DOHH2 (cell line): ENCODE results near the gene STK4.

ENCODE experiments used
- H3F3A ChIP-seq: fragments of 200-600 bp; sonication (generic), shearing (Covaris generic); 2 replicates; pipeline ENCODE4 v1.6.0; 2016; ENCODE audit warnings: antibody characterized with exemption, mild to moderate bottlenecking; ENCODE audit not compliant: control insufficient read depth, insufficient read depth
- H3K27ac ChIP-seq: fragments of 200-600 bp; sonication (generic); 2 replicates; pipeline ENCODE4 v1.5.1; 2014; ENCODE audit warnings: low read depth, mild to moderate bottlenecking, low read length, moderate library complexity
- H3K27me3 ChIP-seq: fragments of 200-600 bp; sonication (generic); 2 replicates; pipeline ENCODE4 v1.6.1; 2014; ENCODE audit warnings: mild to moderate bottlenecking, low read length, mixed read lengths; ENCODE audit not compliant: control insufficient read depth
- H3K36me3 ChIP-seq: fragments of 200-600 bp; sonication (generic); 2 replicates; pipeline ENCODE4 v1.6.1; 2014; ENCODE audit warnings: mild to moderate bottlenecking, low read length, moderate library complexity, mixed read lengths; ENCODE audit not compliant: control insufficient read depth
- H3K4me1 ChIP-seq: fragments of 200-600 bp; sonication (generic); 2 replicates; pipeline ENCODE4 v1.6.1; 2014; ENCODE audit warnings: mild to moderate bottlenecking, low read length, mixed read lengths; ENCODE audit not compliant: control insufficient read depth
- H3K4me2 ChIP-seq: fragments of 200-600 bp; sonication (generic); 2 replicates; pipeline ENCODE4 v1.6.0; 2014; ENCODE audit warnings: mild to moderate bottlenecking, low read length, moderate library complexity
- H3K4me3 ChIP-seq: fragments of 200-600 bp; sonication (generic); 2 replicates; pipeline ENCODE4 v1.5.1; 2014; ENCODE audit warnings: mild to moderate bottlenecking, low read length, mixed read lengths
- H3K79me2 ChIP-seq: fragments of 200-600 bp; sonication (generic); 2 replicates; pipeline ENCODE4 v1.6.1; 2014; ENCODE audit warnings: mild to moderate bottlenecking, low read length, mixed read lengths; ENCODE audit not compliant: control insufficient read depth
- H3K9me2 ChIP-seq: fragments of 200-600 bp; sonication (generic); replicated peaks from 2 replicates; pipeline ENCODE4 v1.6.1; 2014; ENCODE audit warnings: mild to moderate bottlenecking, low read length, mixed read lengths; ENCODE audit not compliant: control insufficient read depth
- H3K9me3 ChIP-seq: fragments of 200-600 bp; sonication (generic); 2 replicates; pipeline ENCODE4 v1.6.1; 2014; ENCODE audit warnings: antibody characterized with exemption, low read length, mixed read lengths; ENCODE audit not compliant: control insufficient read depth, insufficient read depth
- H4K20me1 ChIP-seq: fragments of 200-600 bp; sonication (generic); 2 replicates; pipeline ENCODE4 v1.6.0; 2014; ENCODE audit warnings: low read depth, mild to moderate bottlenecking, antibody characterized with exemption, low read length, moderate library complexity; ENCODE audit not compliant: control insufficient read depth, insufficient read depth
- CTCF ChIP-seq: fragments of 200-600 bp; sonication (generic); IDR thresholded peaks from one replicate; pipeline ENCODE4 v1.5.1; 2014; ENCODE audit warnings: antibody characterized with exemption, mild to moderate bottlenecking, low read depth, low read length; ENCODE audit not compliant: poor library complexity, severe bottlenecking
- EZH2phosphoT487 ChIP-seq: fragments of 200-600 bp; sonication (generic); IDR thresholded peaks from 2 replicates; pipeline ENCODE4 v1.6.1; 2017; ENCODE audit warnings: borderline replicate concordance, mild to moderate bottlenecking, antibody characterized with exemption, low read length, moderate library complexity, mixed read lengths

Gene STK4

GRCh38 chr20:44918342-44918741, 48.0 kb upstream of the STK4 start:
- Histone ChIP-seq H3K9me2 (no peaks in the 10 kb centered on the region), H3F3A (no peaks in the 10 kb centered on the region), H3K36me3 (peaks cover 9% of the 10 kb centered on the region), H3K27ac (no peak overlapping the region), H3K27me3 (no peaks in the 10 kb centered on the region), H3K4me1 (no peaks in the 10 kb centered on the region), H3K4me3 (no peak overlapping the region), H3K79me2 (no peaks in the 10 kb centered on the region), H4K20me1 (no peaks in the 10 kb centered on the region), H3K9me3 (no peaks in the 10 kb centered on the region), H3K4me2 (no peak overlapping the region)
- TF ChIP-seq EZH2phosphoT487 (no peak), CTCF (no peak)

- no peaks in the 10 kb centered on the region for H3K27me3 ChIP-seq
- H3K4me1 ChIP-seq, result no peaks in the 10 kb centered on the region
- H3K9me2 ChIP-seq, result no peaks in the 10 kb centered on the region
- H3K9me3 ChIP-seq, result no peaks in the 10 kb centered on the region
- H3F3A ChIP-seq, result no peaks in the 10 kb centered on the region
- TF ChIP-seq CTCF (no peak), EZH2phosphoT487 (no peak)
- H4K20me1 ChIP-seq, result no peaks in the 10 kb centered on the region
- no peaks in the 10 kb centered on the region for H3K79me2 ChIP-seq
- no peak overlapping the region for H3K4me2 ChIP-seq
- H3K4me3 ChIP-seq, result no peak overlapping the region
- no peak overlapping the region for H3K27ac ChIP-seq
- H3K36me3 ChIP-seq, result peaks cover 4% of the 10 kb centered on the region; the same call in 1 of the 2 replicates
Observed at GRCh38 chr20:44918761-44919160, 47.6 kb upstream of the STK4 start.

GRCh38 chr20:44921447-44921846, 44.9 kb upstream of the STK4 start:
- TF ChIP-seq CTCF (no peak), EZH2phosphoT487 (no peak)
- Histone ChIP-seq H3K4me2 (no peak overlapping the region), H3K27me3 (no peaks in the 10 kb centered on the region), H3K4me1 (no peaks in the 10 kb centered on the region), H3K9me3 (no peaks in the 10 kb centered on the region), H4K20me1 (no peaks in the 10 kb centered on the region), H3K4me3 (no peak overlapping the region), H3K79me2 (no peaks in the 10 kb centered on the region), H3K27ac (no peak overlapping the region), H3K36me3 (peaks cover 4% of the 10 kb centered on the region; the same call in 1 of the 2 replicates), H3K9me2 (no peaks in the 10 kb centered on the region), H3F3A (no peaks in the 10 kb centered on the region)
